GM18861 (cell line): ENCODE measurements around the gene FGD3.
A peak's percentile ranks its signal among the peaks of the same experiment; 100 is the strongest.
"Not testable (repeated sequence)": the region's sequence is repeated elsewhere in the genome, so short reads cannot be mapped to it uniquely, and the experiment has no call there.

Experiments used
- ATAC-seq: cut with Tn5 transposase; IDR thresholded peaks from one replicate; pipeline ENCODE4 v1.9.1; 2021; ENCODE audit not compliant: unreplicated experiment

Gene FGD3

GRCh38 chr9:92976431-92976830 lies 29.1 kb downstream of the FGD3 start:
- no peak for ATAC-seq

- no peak for ATAC-seq
Measured at GRCh38 chr9:92977279-92977678, 30.0 kb downstream of the FGD3 start.

- ATAC-seq = no peak
Measured at GRCh38 chr9:92978345-92978875, 31.1 kb downstream of the FGD3 start.

GRCh38 chr9:92979283-92980056 lies 32.1 kb downstream of the FGD3 start:
- ATAC-seq = no peak

- no peak for ATAC-seq
Measured at GRCh38 chr9:92980085-92980745, 32.9 kb downstream of the FGD3 start.

GRCh38 chr9:92982130-92982529 lies 34.8 kb downstream of the FGD3 start:
- no peak for ATAC-seq

- no peak for ATAC-seq
Measured at GRCh38 chr9:92983984-92984589, 36.8 kb downstream of the FGD3 start.

- ATAC-seq = no peak
Measured at GRCh38 chr9:92984976-92985375, 37.7 kb downstream of the FGD3 start.

GRCh38 chr9:92986176-92987119 lies 39.1 kb downstream of the FGD3 start:
- no peak for ATAC-seq

- ATAC-seq = no peak
Measured at GRCh38 chr9:92988215-92988768, 41.0 kb downstream of the FGD3 start.

GRCh38 chr9:92989561-92989960 lies 42.2 kb downstream of the FGD3 start:
- ATAC-seq = no peak

- no peak for ATAC-seq
Measured at GRCh38 chr9:92990461-92990860, 43.1 kb downstream of the FGD3 start.

- ATAC-seq = no peak
Measured at GRCh38 chr9:92992549-92992948, 45.2 kb downstream of the FGD3 start.

- ATAC-seq = not testable (repeated sequence)
Measured at GRCh38 chr9:92998871-92999270, 51.5 kb downstream of the FGD3 start.

GRCh38 chr9:93001031-93001430 lies 53.7 kb downstream of the FGD3 start:
- no peak for ATAC-seq

- no peak for ATAC-seq
Measured at GRCh38 chr9:93002700-93003099, 55.4 kb downstream of the FGD3 start.

- peak; percentile 52 for ATAC-seq
Measured at GRCh38 chr9:93003552-93004407, 56.5 kb downstream of the FGD3 start.

GRCh38 chr9:93004561-93004960 lies 57.2 kb downstream of the FGD3 start:
- no peak for ATAC-seq

GRCh38 chr9:93005876-93006275 lies 58.6 kb downstream of the FGD3 start:
- ATAC-seq = no peak
